Loucy (cell line): Measurements from ENCODE around the gene MYH10.

ENCODE experiments used
- H2AFZ ChIP-seq: fragments of 200-600 bp; sonication (generic); 2 replicates; pipeline ENCODE4 v1.6.0; 2016; ENCODE audit warnings: antibody characterized with exemption, mild to moderate bottlenecking, low read length, moderate library complexity
- H3F3A ChIP-seq: fragments of 200-600 bp; 2 replicates; pipeline ENCODE4 v1.6.0; 2016; ENCODE audit warnings: antibody characterized with exemption, low read depth, mild to moderate bottlenecking
- H3K27me3 ChIP-seq: fragments of 200-600 bp; sonication (generic); 2 replicates; pipeline ENCODE4 v1.6.1; 2014; ENCODE audit warnings: low read length, mild to moderate bottlenecking; ENCODE audit not compliant: insufficient read depth, poor library complexity, severe bottlenecking
- H3K36me3 ChIP-seq: fragments of 200-600 bp; sonication (generic); 2 replicates; pipeline ENCODE4 v1.6.1; 2016; ENCODE audit warnings: low read length; ENCODE audit not compliant: insufficient read depth
- H3K4me1 ChIP-seq: fragments of 200-600 bp; sonication (generic); 2 replicates; pipeline ENCODE4 v1.5.1; 2014; ENCODE audit warnings: low read length, mild to moderate bottlenecking; ENCODE audit not compliant: insufficient read depth, poor library complexity, severe bottlenecking
- H3K4me2 ChIP-seq: fragments of 200-600 bp; sonication (generic); 2 replicates; pipeline ENCODE4 v1.6.0; 2014; ENCODE audit warnings: antibody characterized with exemption, low read length, low read depth, mild to moderate bottlenecking; ENCODE audit not compliant: poor library complexity, severe bottlenecking
- H3K4me3 ChIP-seq: fragments of 200-600 bp; sonication (generic); 2 replicates; pipeline ENCODE4 v1.5.1; 2014; ENCODE audit warnings: low read length, mild to moderate bottlenecking, mixed read lengths; ENCODE audit not compliant: poor library complexity, severe bottlenecking
- H3K79me2 ChIP-seq: fragments of 200-600 bp; sonication (generic); 2 replicates; pipeline ENCODE4 v1.6.1; 2014; ENCODE audit warnings: low read length; ENCODE audit not compliant: insufficient read depth
- H3K9ac ChIP-seq: fragments of 200-600 bp; sonication (generic); 2 replicates; pipeline ENCODE4 v1.6.0; 2014; ENCODE audit warnings: mild to moderate bottlenecking, low read depth, low read length, moderate library complexity; ENCODE audit not compliant: poor library complexity, severe bottlenecking
- H3K9me2 ChIP-seq: fragments of 200-600 bp; sonication (generic); replicated peaks from 2 replicates; pipeline ENCODE4 v1.6.1; 2016; ENCODE audit warnings: low read depth, low read length, mixed read lengths
- H3K9me3 ChIP-seq: fragments of 200-600 bp; sonication (generic); 2 replicates; pipeline ENCODE4 v1.6.1; 2014; ENCODE audit warnings: mild to moderate bottlenecking, antibody characterized with exemption, low read length, low read depth; ENCODE audit not compliant: insufficient read depth
- H4K20me1 ChIP-seq: fragments of 200-600 bp; sonication (generic); 2 replicates; pipeline ENCODE4 v1.6.0; 2014; ENCODE audit warnings: antibody characterized with exemption, low read length, mild to moderate bottlenecking; ENCODE audit not compliant: insufficient read depth, poor library complexity, severe bottlenecking
- EZH2phosphoT487 ChIP-seq: fragments of 200-600 bp; IDR thresholded peaks from 2 replicates; pipeline ENCODE4 v1.6.1; 2018; ENCODE audit warnings: antibody characterized with exemption, mild to moderate bottlenecking, moderate library complexity, borderline replicate concordance
- TF ChIP-seq, protein P1 (sequence below): fragments of 200-600 bp; sonication (generic); conservative IDR thresholded peaks from 2 replicates; pipeline ENCODE4 v1.5.1; 2014; ENCODE audit warnings: mild to moderate bottlenecking, antibody characterized with exemption, low read length

MYH10 gene

GRCh38 chr17:8465759-8466158 lies 164.8 kb downstream of the MYH10 start:
- H3K36me3 ChIP-seq: peaks cover 60% of the 10 kb centered on the region; the same call in 1 of the 2 replicates

DNA sequence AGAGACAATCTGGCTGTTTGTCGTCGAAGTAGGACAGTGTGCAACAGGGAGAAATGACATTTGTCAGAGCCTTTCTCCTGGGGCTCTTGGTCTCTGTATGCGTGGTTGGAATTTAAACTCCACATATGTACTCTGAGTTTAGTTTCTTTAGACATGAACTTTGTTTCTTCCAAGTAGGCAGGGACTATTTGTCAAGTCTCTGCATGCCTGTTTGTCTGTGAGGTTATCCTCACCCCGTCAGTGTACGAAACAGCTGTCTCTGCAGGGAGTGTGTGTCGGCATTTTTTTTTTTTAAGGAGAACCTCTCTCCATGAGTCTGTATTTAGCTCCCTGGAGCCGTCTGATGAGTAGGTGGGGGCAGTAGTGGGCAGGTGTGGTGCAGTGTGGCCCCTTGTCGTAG lies 165.2 kb downstream of the MYH10 start:
- no peaks in the 10 kb centered on the region for H4K20me1 ChIP-seq

More at GRCh38 chr17:8465759-8466158, 164.8 kb downstream of the MYH10 start:
- Histone ChIP-seq H3K9me2 (no peaks in the 10 kb centered on the region), H3K4me2 (no peak overlapping the region), H3K4me3 (no peak overlapping the region), H3K79me2 (peaks cover 8% of the 10 kb centered on the region; the same call in 1 of the 2 replicates), H3K4me1 (no peaks in the 10 kb centered on the region), H3K27me3 (no peaks in the 10 kb centered on the region), H3K9ac (no peak overlapping the region), H4K20me1 (no peaks in the 10 kb centered on the region), H3K9me3 (no peaks in the 10 kb centered on the region), H2AFZ (no peak overlapping the region), H3F3A (no peaks in the 10 kb centered on the region)
- TF ChIP-seq EZH2phosphoT487: no peak
- TF ChIP-seq, protein P1, sequence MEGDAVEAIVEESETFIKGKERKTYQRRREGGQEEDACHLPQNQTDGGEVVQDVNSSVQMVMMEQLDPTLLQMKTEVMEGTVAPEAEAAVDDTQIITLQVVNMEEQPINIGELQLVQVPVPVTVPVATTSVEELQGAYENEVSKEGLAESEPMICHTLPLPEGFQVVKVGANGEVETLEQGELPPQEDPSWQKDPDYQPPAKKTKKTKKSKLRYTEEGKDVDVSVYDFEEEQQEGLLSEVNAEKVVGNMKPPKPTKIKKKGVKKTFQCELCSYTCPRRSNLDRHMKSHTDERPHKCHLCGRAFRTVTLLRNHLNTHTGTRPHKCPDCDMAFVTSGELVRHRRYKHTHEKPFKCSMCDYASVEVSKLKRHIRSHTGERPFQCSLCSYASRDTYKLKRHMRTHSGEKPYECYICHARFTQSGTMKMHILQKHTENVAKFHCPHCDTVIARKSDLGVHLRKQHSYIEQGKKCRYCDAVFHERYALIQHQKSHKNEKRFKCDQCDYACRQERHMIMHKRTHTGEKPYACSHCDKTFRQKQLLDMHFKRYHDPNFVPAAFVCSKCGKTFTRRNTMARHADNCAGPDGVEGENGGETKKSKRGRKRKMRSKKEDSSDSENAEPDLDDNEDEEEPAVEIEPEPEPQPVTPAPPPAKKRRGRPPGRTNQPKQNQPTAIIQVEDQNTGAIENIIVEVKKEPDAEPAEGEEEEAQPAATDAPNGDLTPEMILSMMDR: no peak

DNA sequence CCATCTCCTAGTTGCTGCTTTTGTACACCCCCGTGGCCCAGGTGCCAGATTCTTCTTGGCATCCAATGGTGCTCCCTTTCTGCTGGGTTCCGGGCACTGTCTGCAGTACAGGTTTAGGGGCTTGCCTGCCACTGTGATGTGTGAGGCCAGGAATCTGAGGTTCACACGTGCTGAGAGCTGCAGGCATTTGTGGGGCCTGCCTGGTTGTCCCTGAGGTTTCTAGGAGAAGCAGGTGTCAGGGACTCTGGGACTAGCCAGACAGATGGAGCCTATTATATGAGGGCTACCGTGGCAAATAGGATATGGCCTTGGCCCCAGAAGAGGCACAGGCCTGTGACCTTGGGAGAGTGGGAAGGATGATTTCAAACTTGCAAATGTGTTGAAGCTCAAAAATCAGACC lies 165.6 kb downstream of the MYH10 start:
- H4K20me1 ChIP-seq: no peaks in the 10 kb centered on the region
- peaks cover 8% of the 10 kb centered on the region; the same call in 1 of the 2 replicates for H3K79me2 ChIP-seq
- H3K4me3 ChIP-seq: no peak overlapping the region
- no peaks in the 10 kb centered on the region for H3K9me2 ChIP-seq
- no peaks in the 10 kb centered on the region for H3F3A ChIP-seq
- H3K36me3 ChIP-seq: peaks cover 68% of the 10 kb centered on the region; the same call in 1 of the 2 replicates
- H3K4me1 ChIP-seq: no peaks in the 10 kb centered on the region
- no peak overlapping the region for H3K9ac ChIP-seq
- no peak overlapping the region for H2AFZ ChIP-seq
- no peak overlapping the region for H3K4me2 ChIP-seq
- no peak for TF ChIP-seq EZH2phosphoT487
- TF ChIP-seq, protein P1: no peak
- no peaks in the 10 kb centered on the region for H3K9me3 ChIP-seq
- H3K27me3 ChIP-seq: no peaks in the 10 kb centered on the region

More for the DNA sequence above, 165.2 kb downstream of the MYH10 start:
- no peaks in the 10 kb centered on the region for H3K9me2 ChIP-seq
- peaks cover 64% of the 10 kb centered on the region; the same call in 1 of the 2 replicates for H3K36me3 ChIP-seq
- no peak overlapping the region for H3K4me3 ChIP-seq
- no peak for TF ChIP-seq EZH2phosphoT487
- TF ChIP-seq, protein P1: no peak
- H3K79me2 ChIP-seq: peaks cover 8% of the 10 kb centered on the region; the same call in 1 of the 2 replicates
- no peaks in the 10 kb centered on the region for H3K4me1 ChIP-seq
- no peaks in the 10 kb centered on the region for H3K9me3 ChIP-seq
- H3F3A ChIP-seq: no peaks in the 10 kb centered on the region
- no peak overlapping the region for H2AFZ ChIP-seq
- H3K4me2 ChIP-seq: no peak overlapping the region
- H3K27me3 ChIP-seq: no peaks in the 10 kb centered on the region
- no peak overlapping the region for H3K9ac ChIP-seq
